ENCODE measurements around the gene TVP23C.

The TVP23C gene

DNA sequence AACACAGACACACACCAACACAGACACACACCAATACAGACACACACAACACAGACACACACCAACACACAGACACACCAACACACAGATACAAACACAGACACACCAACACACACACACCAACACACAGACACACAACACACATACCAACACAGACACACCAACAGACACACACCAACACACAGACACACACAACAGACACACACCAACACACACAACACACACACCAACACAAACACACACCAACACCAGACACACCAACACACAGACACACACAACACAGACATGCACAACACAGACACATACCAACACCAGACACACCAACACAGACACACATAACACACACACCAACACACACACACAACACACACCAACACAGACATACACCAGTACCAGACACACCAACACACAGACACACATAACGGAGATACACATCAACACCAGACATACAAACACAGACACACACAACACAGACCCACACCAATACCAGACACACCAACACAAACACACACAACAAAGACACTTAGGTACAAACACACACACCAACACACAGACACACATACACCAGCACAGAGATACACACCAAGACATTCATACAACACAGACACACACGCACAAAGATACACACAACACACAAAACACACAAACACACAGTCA lies 98.1 kb downstream of the TVP23C start:
- no peak for DNase-seq (ENCODE audit: low read depth in 1 of 2, low spot score in 1 of 2)

DNA sequence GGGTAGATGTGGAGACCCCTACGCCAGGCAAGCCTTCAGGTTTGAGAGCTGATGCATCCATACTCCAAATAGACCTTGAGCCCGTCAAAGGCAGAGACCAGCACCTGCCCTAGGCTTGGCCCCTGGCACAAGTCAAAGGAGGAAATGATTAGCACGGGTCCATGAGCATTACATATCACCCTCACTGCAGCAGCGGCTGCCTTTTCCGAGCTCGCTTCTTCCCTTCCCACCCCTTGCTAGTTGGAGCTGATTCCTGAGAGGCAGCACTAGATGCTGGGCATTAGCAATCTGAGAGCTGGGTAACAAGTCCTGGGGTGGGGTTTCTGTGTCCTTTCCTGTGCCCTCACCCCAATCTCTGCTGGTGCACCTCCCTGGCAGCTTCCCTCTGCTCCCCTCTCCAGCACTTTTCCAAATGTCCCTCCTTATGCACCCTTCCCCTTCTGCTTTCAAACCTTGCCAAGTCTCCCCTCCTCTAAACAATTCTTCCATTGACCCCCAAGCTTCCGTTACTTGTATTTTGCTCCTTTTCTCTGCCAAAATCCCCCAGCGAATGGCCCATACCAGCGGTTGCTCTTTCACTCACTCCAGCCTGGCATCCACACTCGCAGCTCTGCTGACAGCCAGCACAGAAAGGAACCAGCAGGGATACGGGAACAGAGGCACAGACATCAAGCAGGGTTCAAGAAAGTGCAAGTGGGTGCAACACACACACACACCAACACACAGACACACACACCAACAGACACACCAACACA lies 98.9 kb downstream of the TVP23C start:
- no peak for DNase-seq (ENCODE audit: low read depth in 1 of 2, low spot score in 1 of 2)

DNA sequence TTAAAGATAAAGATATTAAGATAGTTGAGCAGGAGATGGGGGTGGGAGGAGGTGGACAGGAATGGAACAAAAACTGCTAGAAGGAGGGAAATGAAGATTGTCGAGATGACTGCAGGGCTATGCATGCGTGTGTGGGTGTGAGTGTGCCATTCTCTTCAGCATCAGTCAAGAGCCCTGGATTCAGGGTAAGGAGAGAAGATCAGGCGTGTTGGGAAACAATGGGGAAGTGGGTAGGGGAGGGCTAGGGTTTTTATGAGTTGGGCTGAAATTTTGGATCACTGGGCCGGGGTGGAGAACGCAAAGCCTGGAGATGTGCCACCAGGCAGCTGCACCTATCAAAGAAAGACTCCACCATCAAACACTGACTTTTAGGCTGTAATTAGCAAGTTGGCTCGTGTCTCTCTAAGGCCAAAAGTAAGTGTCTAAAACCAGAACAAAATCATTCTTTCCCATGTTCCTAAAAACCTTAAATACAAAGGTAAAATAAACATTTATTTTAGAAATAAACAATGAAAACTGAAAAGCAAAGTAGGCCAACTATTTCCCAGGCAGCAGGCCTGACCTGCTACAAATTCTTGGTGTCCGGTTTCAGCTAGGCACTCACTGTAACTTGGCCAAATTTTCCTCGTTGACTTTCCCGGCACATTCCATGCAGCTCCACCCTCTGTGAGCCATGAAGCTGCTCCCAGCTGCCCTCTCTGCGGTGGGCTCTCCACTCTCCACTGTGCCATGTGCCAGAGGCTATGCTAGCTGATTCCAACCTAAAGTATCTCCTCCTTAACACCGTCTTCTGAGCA lies 100.1 kb downstream of the TVP23C start:
- no peak for DNase-seq (ENCODE audit: low read depth in 1 of 2, low spot score in 1 of 2)

DNA sequence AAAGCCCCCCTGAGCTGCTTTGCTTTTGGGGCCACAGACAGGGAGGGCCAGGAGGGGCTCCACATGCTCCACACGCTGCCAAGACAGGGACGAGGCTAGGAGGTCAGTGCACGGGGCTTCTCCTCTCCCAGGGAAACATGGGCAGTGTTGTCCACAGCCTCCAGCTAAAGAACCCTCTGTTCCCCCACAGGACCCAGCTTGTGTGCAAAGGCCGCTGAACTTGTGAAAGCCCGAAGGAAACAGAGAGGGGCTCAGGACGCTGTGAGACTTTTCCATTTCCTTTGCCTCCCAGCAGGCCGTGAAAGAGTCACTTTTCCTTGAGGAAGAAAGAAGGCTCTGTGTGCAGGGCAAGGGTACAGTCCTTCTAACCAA lies 105.6 kb downstream of the TVP23C start:
- no peak for DNase-seq (ENCODE audit: low read depth in 1 of 2, low spot score in 1 of 2)

DNA sequence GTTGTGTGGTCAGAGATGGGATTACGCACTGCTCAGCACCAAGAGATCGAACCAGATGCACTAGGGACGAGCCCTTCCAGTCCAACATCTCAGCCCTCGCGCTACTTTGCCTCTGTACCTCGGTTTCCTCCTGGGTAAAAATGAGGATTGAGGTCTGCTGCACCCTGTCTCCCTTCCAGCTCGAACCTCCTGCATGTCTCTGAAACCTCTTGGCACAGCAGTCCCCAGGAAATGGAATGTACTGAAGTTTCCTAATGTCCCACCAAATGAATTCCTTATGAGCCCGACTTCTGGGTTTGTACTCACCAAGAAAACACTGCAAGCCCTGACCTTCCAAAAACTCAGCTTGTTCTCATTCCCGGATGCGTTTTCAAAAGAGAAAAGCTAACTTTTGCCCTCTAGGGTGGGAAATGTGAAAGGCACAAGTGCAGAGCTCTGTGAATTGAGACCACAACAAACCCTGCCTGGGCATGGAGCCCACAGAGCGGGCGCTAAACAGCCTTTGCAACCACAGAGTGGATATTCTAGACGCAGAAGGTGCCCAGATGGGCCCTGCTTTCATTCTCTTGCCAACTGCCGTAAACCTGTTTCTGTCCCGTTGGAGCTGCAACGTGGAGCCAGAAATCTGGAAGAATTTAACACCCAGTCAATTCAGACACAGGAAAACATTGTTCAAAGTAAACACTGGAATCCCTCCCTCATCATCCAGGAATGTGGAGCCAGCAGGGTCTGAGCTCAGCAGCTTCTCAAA lies 106.1 kb downstream of the TVP23C start:
- no peak for DNase-seq (ENCODE audit: low read depth in 1 of 2, low spot score in 1 of 2)

DNA sequence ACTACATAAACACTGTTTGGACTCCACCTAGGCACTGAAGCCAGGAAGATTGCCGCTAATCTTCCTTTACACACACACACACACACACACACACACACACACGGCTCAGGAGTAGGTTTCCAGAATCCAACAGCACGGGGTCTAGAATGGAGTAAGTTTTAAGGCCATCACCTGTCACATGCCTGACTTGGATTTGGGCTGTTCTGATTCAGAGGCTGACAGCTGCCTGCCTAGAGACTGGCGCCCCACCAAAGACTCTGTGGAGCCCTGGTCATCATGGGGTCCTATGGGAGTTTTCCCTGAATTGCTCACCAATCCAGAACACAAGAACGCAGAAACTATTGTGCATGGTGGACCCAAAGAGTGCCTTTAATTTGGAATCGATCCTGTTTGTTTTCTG lies 106.8 kb downstream of the TVP23C start:
- DNase-seq (ENCODE audit: low read depth in 1 of 2, low spot score in 1 of 2) = no peak

DNA sequence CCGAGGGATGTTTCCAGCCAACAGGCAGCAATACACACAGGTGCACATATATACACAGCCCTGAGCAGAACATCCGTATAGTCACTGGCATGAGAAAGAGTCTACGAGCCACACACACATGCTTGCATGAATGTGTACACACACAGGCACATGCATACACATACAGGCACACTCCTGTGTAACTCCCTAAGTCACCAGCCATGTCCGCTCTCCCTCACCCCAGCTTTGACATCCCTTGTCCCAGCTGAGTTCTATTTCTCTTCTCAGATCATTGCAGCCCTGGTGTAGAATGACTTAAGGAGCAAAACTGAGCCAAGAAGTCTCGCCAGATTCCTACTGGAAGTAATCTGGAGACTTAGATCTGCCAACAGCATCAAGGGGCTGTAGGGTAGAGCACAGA lies 108.9 kb downstream of the TVP23C start:
- DNase-seq (ENCODE audit: low read depth in 1 of 2, low spot score in 1 of 2) = no peak

DNA sequence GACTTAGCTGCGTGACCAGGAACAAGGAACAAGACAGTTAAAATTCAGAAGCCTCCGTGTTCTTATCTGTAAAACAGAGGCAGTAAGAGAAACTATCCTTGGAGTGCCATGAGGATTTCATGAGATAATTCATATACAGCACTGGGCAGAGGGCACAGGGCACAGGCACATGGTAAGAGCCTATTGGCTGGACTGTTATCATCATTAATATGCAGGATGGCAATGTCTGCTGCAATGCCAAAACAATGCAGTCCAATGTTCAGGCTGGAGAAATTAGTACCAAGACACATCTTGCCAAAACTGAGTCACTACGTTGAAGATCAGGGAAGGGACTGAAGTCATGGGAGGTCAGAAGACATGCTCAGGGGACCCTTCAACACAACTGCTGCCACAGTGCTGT lies 109.5 kb downstream of the TVP23C start:
- DNase-seq (ENCODE audit: low read depth in 1 of 2, low spot score in 1 of 2) = no peak

DNA sequence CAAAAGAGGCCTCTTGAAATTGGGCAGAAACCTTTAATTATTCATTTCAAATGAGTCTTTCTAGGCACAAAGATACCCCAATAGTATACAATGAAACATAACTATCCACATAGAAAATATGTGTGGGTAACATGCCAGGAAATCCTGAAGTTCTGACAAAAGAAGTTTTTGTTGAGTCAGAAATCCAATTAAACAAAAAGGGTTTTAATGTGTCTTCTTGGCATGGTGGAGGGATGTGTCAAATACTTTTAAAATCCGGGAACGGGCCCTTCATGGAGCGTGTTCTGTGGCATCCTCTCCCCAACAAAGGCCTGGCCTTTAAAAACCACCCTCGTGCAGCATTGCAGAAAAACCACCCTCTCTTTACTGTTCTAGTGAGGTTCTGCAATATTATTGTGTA lies 110.0 kb downstream of the TVP23C start:
- no peak for DNase-seq (ENCODE audit: low read depth in 1 of 2, low spot score in 1 of 2)

DNA sequence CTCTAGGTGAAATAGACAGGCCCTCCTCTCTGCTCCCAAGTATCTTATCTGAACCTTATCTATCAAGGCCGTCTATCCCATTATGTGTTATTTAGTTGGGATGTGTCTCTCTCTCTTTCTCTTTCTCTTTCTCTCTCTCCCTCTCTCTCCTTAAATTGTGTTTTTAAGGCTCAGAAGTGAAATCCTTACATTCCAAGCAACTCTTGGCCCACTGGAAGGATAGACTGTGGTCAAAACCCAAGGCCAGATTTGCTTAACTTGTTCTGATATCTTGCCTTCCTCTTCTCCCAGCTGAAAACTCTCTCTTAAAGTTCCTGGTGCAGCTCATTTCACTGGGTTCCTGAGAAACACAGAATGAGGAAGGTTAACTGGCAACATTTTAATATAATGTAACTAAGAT lies 110.5 kb downstream of the TVP23C start:
- DNase-seq (ENCODE audit: low read depth in 1 of 2, low spot score in 1 of 2) = no peak
